Retinal pigment epithelial cell (primary cell): ENCODE results near the gene CCDC102B.

Source experiments
- DNase-seq: peaks from one replicate; pipeline ENCODE4 v3.0.0-alpha.2; 2010; ENCODE audit warnings: low read depth
- H3K4me3 ChIP-seq: 2 replicates; pipeline ENCODE4 v1.5.1; 2011; ENCODE audit warnings: mild to moderate bottlenecking, low read length, control low read depth, moderate library complexity
- CTCF ChIP-seq: conservative IDR thresholded peaks from 2 replicates; pipeline ENCODE4 v1.5.1; 2011; ENCODE audit warnings: low read depth, low read length, control low read depth, inconsistent platforms

Gene CCDC102B

GRCh38 chr18:69044215-69044614, 246.3 kb downstream of the CCDC102B start:
- no peak overlapping the region for H3K4me3 ChIP-seq
- no peak for DNase-seq
- TF ChIP-seq CTCF, result no peak

- H3K4me3 ChIP-seq, result no peak overlapping the region
- TF ChIP-seq CTCF, result no peak
- no peak for DNase-seq
These were observed 266.2 kb downstream of the CCDC102B start for GRCh38 chr18:69064063-69064462.

GRCh38 chr18:69067048-69067447, 269.2 kb downstream of the CCDC102B start:
- no peak for TF ChIP-seq CTCF
- DNase-seq, result no peak
- no peak overlapping the region for H3K4me3 ChIP-seq

- TF ChIP-seq CTCF, result no peak
- DNase-seq, result no peak
- no peak overlapping the region for H3K4me3 ChIP-seq
These were observed 273.8 kb downstream of the CCDC102B start for GRCh38 chr18:69071680-69072079.

- no peak for TF ChIP-seq CTCF
- H3K4me3 ChIP-seq, result no peak overlapping the region
- no peak for DNase-seq
These were observed 284.0 kb downstream of the CCDC102B start for GRCh38 chr18:69081846-69082245.

- DNase-seq, result no peak
- H3K4me3 ChIP-seq, result no peak overlapping the region
- TF ChIP-seq CTCF, result no peak
These were observed 284.6 kb downstream of the CCDC102B start for GRCh38 chr18:69082499-69082898.

- no peak for DNase-seq
- TF ChIP-seq CTCF, result no peak
- no peak overlapping the region for H3K4me3 ChIP-seq
These were observed 288.1 kb downstream of the CCDC102B start for GRCh38 chr18:69085951-69086350.
